Psoas muscle (tissue), 8 donors: ENCODE measurements around the gene MKNK2. TPM values are rescaled to one million over a fixed set of nuclear protein-coding genes. Genes with fewer than 3 reads are reported as not detected.

ENCODE experiments used
- ATAC-seq, 4 donors: fragments of 200-7000 bp; cut with Tn5 transposase; one replicate each; pipeline ENCODE4 v1.9.1; 2020; ENCODE audit warnings: moderate library complexity in 3 of 4, mild to moderate bottlenecking in 2 of 4
- DNase-seq, 2 donors: peaks; one replicate each; pipeline ENCODE4 v3.0.0-alpha.2; 2020
- H3K27ac ChIP-seq: fragments of 200-600 bp; one replicate; pipeline ENCODE4 v1.8.0; 2022
- H3K27me3 ChIP-seq, 3 donors: fragments of 200-600 bp in 1 of 3; one replicate each; pipeline versions ENCODE4 v1.6.1 to v1.8.0; 2013 to 2022; ENCODE audit warnings: low read length in 2 of 3, mild to moderate bottlenecking in 2 of 3, moderate library complexity in 1 of 3; ENCODE audit not compliant: insufficient read depth in 3 of 3
- H3K36me3 ChIP-seq, 2 donors: fragments of 200-600 bp in 1 of 2; one replicate each; pipeline versions ENCODE4 v1.6.1 to v1.8.0; 2013 to 2022; ENCODE audit warnings: low read depth in 1 of 2, mild to moderate bottlenecking in 1 of 2, moderate library complexity in 1 of 2; ENCODE audit not compliant: insufficient read depth in 1 of 2
- H3K4me1 ChIP-seq: fragments of 200-600 bp; one replicate; pipeline ENCODE4 v1.8.0; 2022
- H3K4me3 ChIP-seq: fragments of 200-600 bp; one replicate; pipeline ENCODE4 v1.8.0; 2022; ENCODE audit warnings: mild to moderate bottlenecking
- H3K9me3 ChIP-seq: fragments of 200-600 bp; one replicate; pipeline ENCODE4 v1.8.0; 2022
- WGBS, 3 donors: extraction: QIAGEN DNeasy Blood & Tissue Kit; methylation state at CpG; one replicate each; pipeline versions ENCODE4 v1.1.6 to v1.1.7; 2013; 5-methylcytosine and 5-hydroxymethylcytosine counted together
- intact Hi-C, 2 donors: fragments of 100-400 bp; cut with DNase I; formaldehyde crosslinking; loops; one replicate each; pipeline versions ENCODE4 v1.11.0 to v1.14.2; 2022
- polyA plus RNA-seq, 3 donors: library from polyadenylated mRNA; stranded (reverse); fragments of 200-250 nt; gene quantifications; one replicate each; pipeline ENCODE4 v1.2.3, GENCODE V29; 2013
- total RNA-seq, 4 donors: library from RNA; stranded (reverse); fragmentation: NEBNext Ultra II Directional in 2 of 4; extraction: Animal tissue kit (Norgen Biotek cat#: 25700) in 2 of 4; gene quantifications; one replicate each; pipeline versions ENCODE4 v1.2.1 to v1.2.4, GENCODE V29; 2021 to 2023
- TF ChIP-seq, protein P1 (sequence below): fragments of 200-600 bp; IDR thresholded peaks from one replicate; pipeline ENCODE4 v1.8.0; 2022; ENCODE audit warnings: antibody characterized with exemption
- donor health status: healthy with polysubstance abuse.
- donor health status: DM: no; HTN: no; CAD: no; lungs with moderate emphysema.
- donor health status: Bipolar disorder and iron deficiency.
- donor health status: healthy.
- donor health status: DM: yes; HTN: yes; CAD: no.
- donor health status: DM: no; HTN: no; CAD: no.
- donor health status: DM: no; HTN: no; CAD: no.
- donor health status: DM: yes; HTN: yes; CAD: no.

MKNK2 gene
- total and polyA plus RNA-seq, 7 donors = 793 to 2,795 (median 1,017) TPM

DNA sequence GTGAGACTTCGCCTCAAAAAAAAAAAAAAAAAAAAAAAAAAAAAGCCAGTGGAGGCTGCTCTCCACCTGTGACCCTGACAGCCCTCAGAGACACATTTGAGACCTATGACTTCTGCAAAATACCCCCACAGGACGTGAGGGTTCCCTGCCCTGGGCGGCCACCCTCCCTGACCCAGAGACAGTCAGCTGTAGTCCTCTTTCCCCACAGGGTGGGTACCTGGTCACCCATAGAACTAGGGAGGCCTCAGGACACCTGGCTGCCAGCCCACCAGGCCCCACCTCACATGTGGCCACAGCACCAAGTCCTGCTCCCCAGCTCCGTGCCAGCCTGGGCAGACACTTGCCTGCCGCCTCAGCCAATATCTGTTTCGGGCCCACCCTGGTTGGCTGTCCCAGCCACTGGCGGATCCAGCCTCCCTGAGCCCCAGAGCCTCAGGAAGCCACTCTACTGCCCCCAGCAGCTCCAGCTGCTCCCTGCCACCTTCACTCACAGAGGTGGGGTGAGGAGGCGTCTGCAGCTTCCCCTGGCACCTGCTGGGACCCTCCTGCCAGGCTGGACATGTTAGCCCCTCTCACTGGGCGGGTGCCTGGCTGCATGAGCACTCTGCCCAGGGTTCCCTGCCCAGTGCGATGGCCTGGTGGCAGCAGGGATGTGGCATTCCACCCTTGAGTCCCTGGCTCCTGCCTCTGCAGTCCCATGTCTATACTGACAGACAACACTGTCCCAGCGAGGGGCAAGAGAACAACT lies 6.9 kb downstream of the MKNK2 start:
- H3K4me3 ChIP-seq = no peak overlapping the region
- H3K27me3 ChIP-seq = no peaks in the 10 kb centered on the region
- H3K9me3 ChIP-seq = no peaks in the 10 kb centered on the region
- 38 to 44% (median 41%) methylated on average over 11 of the region's 11 CpGs for WGBS, 3 donors
- intact Hi-C loops = no loop called here
- H3K36me3 ChIP-seq = peaks cover 6 to 72% of the 10 kb centered on the region in 2 donors
- H3K27ac ChIP-seq = peak overlapping the region; percentile 98
- TF ChIP-seq, protein P1, sequence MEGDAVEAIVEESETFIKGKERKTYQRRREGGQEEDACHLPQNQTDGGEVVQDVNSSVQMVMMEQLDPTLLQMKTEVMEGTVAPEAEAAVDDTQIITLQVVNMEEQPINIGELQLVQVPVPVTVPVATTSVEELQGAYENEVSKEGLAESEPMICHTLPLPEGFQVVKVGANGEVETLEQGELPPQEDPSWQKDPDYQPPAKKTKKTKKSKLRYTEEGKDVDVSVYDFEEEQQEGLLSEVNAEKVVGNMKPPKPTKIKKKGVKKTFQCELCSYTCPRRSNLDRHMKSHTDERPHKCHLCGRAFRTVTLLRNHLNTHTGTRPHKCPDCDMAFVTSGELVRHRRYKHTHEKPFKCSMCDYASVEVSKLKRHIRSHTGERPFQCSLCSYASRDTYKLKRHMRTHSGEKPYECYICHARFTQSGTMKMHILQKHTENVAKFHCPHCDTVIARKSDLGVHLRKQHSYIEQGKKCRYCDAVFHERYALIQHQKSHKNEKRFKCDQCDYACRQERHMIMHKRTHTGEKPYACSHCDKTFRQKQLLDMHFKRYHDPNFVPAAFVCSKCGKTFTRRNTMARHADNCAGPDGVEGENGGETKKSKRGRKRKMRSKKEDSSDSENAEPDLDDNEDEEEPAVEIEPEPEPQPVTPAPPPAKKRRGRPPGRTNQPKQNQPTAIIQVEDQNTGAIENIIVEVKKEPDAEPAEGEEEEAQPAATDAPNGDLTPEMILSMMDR = no peak
- ATAC-seq = peak in 2 of 4 donors; percentile 0 to 1
- peak; percentile 43 to 83 for DNase-seq
- H3K4me1 ChIP-seq = peaks cover 97% of the 10 kb centered on the region

DNA sequence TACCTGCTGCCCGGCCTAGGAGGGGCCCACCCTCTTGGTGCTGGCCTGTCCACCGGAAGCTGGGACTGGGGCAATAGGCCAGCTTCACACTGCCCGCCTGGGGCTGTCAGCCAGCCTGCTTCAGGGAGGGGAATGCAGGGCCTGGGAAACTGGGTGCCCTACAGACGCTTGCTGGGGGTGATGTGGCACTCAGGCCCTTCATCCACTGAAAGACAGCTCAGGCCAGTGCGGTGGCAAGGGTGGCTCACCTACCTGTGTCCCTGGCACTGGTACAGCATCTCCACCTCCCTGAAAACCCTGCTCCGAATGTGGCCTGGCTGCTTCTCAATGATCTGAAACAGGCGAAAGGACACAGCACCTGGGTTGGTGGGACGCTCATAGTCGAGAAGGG lies 7.8 kb downstream of the MKNK2 start:
- TF ChIP-seq, protein P1 = no peak
- WGBS, 3 donors = 27 to 40% (median 29%) methylated on average over 8 to 9 of the region's 9 CpGs
- peak overlapping the region; percentile 42 for H3K4me3 ChIP-seq
- DNase-seq = peak in 1 of 2 donors; percentile 75
- H3K27ac ChIP-seq = peak overlapping the region; percentile 98
- no peak for ATAC-seq
- H3K27me3 ChIP-seq = no peaks in the 10 kb centered on the region
- peaks cover 88% of the 10 kb centered on the region for H3K4me1 ChIP-seq
- H3K36me3 ChIP-seq = peaks cover 11 to 72% of the 10 kb centered on the region in 2 donors
- intact Hi-C loops = no loop called here
- H3K9me3 ChIP-seq = no peaks in the 10 kb centered on the region

DNA sequence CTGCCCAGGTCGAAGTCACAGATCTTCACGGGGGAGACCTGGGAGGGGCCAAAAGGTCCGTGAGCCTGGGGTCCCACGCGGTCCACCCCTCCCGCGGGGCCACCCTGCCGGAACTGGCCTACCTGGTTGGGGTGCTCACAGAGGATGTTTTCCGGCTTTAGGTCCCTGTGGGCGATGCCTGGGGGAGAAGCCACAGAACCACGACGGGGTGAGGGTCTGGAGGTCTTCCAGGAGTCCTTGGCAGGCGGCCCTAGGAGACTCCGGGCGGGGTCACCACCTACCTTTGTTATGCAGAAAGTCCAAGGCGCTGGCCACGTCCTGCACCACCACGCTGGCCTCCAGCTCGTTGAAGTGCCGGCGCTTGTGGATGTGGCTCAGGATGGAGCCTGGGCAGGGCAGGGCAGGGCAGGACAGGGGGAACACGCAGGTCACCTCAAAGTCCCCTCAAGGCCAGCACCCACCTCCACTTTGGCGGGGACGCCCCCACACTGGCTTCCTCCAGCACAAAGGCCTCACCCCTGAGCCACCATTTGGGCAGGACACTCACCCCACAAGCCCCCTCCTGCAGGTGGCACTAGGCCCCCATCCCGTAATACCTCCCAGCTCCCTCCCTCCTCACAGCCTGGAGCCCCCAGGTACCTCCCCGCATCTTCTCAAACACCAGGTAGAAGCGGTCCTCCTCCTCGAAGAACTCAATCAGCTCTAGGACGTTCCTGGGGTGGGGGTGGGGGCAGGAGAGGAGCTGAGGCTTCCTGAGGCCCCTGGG lies 8.4 kb downstream of the MKNK2 start:
- Histone ChIP-seq H3K9me3 (no peaks in the 10 kb centered on the region), H3K4me1 (peaks cover 82% of the 10 kb centered on the region), H3K4me3 (peak overlapping the region; percentile 42), H3K36me3 (peaks cover 11 to 73% of the 10 kb centered on the region in 2 donors), H3K27ac (peak overlapping the region; percentile 98), H3K27me3 (no peaks in the 10 kb centered on the region)
- ATAC-seq (peak in 2 of 4 donors; percentile 2 to 4), DNase-seq (peak; percentile 49 to 85)
- TF ChIP-seq, protein P1 = no peak
- 25 to 31% (median 26%) methylated on average over 29 of the region's 29 CpGs for WGBS, 3 donors
- intact Hi-C loops = no loop called here

DNA sequence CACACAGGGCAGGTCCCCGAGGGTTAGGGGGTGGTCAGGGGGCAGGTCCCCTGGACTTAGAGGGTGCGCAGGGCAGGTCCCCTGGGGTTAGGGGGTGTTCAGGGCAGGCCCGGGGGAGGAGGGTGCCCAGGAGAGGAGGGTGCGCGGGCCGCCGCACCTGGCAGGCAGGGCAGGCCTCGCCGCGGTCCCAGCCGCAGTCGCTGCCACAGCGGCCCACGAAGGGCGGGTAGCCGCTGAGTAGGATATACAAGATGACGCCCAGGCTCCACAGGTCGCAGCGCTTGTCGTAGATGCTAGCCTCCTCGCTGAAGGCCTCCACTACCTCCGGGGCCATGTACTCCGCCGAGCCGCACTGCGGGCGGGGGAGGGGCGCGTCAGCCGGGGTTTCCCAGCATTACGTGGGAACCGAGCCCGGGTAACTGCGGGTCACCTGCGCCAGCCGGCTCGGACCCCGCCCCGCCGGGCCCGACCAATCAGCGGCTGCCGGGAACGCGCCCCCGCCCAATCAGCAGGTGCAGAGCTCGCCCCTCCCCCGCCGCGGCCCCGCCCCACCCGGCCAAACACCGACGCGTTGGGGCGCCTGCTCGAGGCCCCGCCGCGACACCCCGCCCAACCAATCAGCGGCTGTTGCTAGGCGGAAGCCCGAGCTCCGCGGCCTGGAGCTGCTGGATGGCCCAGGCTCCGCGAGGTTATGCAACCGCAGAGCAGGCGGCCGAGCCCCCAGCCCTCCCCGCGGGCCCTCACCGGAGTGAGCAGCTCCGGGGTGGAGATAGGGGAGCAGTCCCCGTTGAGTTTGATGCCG lies 9.2 kb downstream of the MKNK2 start:
- 9 to 11% (median 9%) methylated on average over 53 to 77 of the region's 77 CpGs for WGBS, 3 donors
- Histone ChIP-seq H3K27me3 (no peaks in the 10 kb centered on the region), H3K27ac (peak overlapping the region; percentile 98), H3K36me3 (peaks cover 11 to 73% of the 10 kb centered on the region in 2 donors), H3K4me1 (peaks cover 74% of the 10 kb centered on the region), H3K4me3 (peak overlapping the region; percentile 61), H3K9me3 (no peaks in the 10 kb centered on the region)
- intact Hi-C loops = no loop called here
- TF ChIP-seq, protein P1 = no peak
- DNase-seq = peak; percentile 98 to 99
- peak; percentile 66 to 82 (median 74) for ATAC-seq
